Thymus (tissue), 11 donors: ENCODE data around the gene PICALM. TPM values are rescaled to one million over a fixed set of nuclear protein-coding genes. Genes with fewer than 3 reads are reported as not detected.

Experiments
- DNase-seq, 9 donors: peaks; one replicate each; pipeline ENCODE4 v3.0.0-alpha.2; 2013; ENCODE audit warnings: low spot score in 9 of 9, low read depth in 6 of 9, missing footprints in 1 of 9
- H3K27ac ChIP-seq, 2 donors: one replicate each; pipeline ENCODE4 v1.5.1; 2013; ENCODE audit warnings: control low read depth in 1 of 2, low read depth in 1 of 2, low read length in 1 of 2, mild to moderate bottlenecking in 1 of 2, moderate library complexity in 1 of 2
- H3K27me3 ChIP-seq, 2 donors: one replicate each; pipeline ENCODE4 v1.5.1; 2013; ENCODE audit warnings: low read length in 1 of 2; ENCODE audit not compliant: control insufficient read depth in 2 of 2, insufficient read depth in 1 of 2
- H3K36me3 ChIP-seq, 2 donors: one replicate each; pipeline ENCODE4 v1.5.1; 2013; ENCODE audit warnings: low read length in 1 of 2, mild to moderate bottlenecking in 1 of 2, moderate library complexity in 1 of 2; ENCODE audit not compliant: control insufficient read depth in 2 of 2, insufficient read depth in 2 of 2
- H3K4me1 ChIP-seq, 2 donors: one replicate each; pipeline ENCODE4 v1.5.1; 2013; ENCODE audit warnings: low read length in 2 of 2; ENCODE audit not compliant: control insufficient read depth in 2 of 2, insufficient read depth in 2 of 2
- H3K4me3 ChIP-seq, 2 donors: one replicate each; pipeline ENCODE4 v1.5.1; 2013; ENCODE audit warnings: low read length in 2 of 2, control low read depth in 1 of 2, mild to moderate bottlenecking in 1 of 2
- H3K9me3 ChIP-seq, 2 donors: one replicate each; pipeline ENCODE4 v1.5.1; 2013; ENCODE audit warnings: low read length in 1 of 2, mild to moderate bottlenecking in 1 of 2; ENCODE audit not compliant: control insufficient read depth in 2 of 2, insufficient read depth in 1 of 2
- WGBS: extraction: QIAGEN DNeasy Blood & Tissue Kit; methylation state at CpG from one replicate; pipeline ENCODE4 v1.1.7; 2013; 5-methylcytosine and 5-hydroxymethylcytosine counted together
- polyA plus RNA-seq: library from polyadenylated mRNA; stranded (reverse); fragments of 200-250 nt; gene quantifications from one replicate; pipeline ENCODE4 v1.2.3, GENCODE V29; 2013
- total RNA-seq: library from RNA; stranded (reverse); fragments of 120-200 nt; gene quantifications from one replicate; pipeline ENCODE4 v1.2.4, GENCODE V29; 2013
- donor health status: healthy.

The PICALM gene
- total and polyA plus RNA-seq, 2 donors = 93.1 to 111 TPM

DNA sequence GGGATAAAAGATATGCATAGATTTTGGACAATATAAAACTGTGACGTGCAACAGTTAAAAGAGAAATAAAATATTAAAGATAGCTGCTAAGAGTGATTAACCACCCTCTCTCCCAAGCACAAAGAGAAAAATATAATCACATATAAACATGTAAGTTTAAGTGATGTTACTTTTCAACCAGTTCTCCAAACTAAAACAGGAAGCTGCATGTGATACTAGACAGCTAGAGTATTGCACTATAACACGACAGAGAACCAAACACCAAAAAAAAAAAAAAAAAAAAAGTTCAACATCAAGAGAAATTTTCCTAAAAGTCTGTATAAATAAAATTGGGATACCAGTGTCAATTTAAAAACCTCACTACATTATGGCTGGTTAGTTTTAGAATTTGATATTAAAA lies 79.1 kb downstream of the PICALM start:
- no peaks in the 10 kb centered on the region for H3K27me3 ChIP-seq
- peaks cover 9 to 41% of the 10 kb centered on the region in 2 donors for H3K36me3 ChIP-seq
- DNase-seq = no peak
- no peaks in the 10 kb centered on the region for H3K4me1 ChIP-seq
- no peak overlapping the region for H3K27ac ChIP-seq
- 94% methylated on average over 2 of the region's 2 CpGs for WGBS
- H3K9me3 ChIP-seq = no peaks in the 10 kb centered on the region
- no peak overlapping the region for H3K4me3 ChIP-seq

DNA sequence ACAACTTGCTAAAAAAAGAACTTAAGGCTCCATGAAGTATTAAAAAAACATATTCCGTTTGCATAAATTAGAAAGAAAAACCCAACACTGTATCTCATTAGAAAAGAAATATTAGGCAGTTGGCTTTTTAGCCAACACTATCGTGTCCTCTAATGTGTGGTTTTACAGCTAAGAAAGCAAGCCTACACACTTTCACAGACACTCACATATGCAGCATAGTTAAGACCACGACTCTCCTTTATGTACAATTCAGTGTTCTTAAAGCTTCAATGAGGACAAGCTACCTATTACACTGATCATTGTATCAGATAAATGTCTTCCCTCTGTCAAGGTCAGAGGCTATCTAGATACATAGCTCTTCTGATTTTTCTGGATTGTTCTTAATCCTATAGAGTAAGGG lies 80.1 kb downstream of the PICALM start:
- 97% methylated on average over 3 of the region's 3 CpGs for WGBS
- DNase-seq = no peak
- no peaks in the 10 kb centered on the region for H3K27me3 ChIP-seq
- no peaks in the 10 kb centered on the region for H3K9me3 ChIP-seq
- peaks cover 9 to 33% of the 10 kb centered on the region in 2 donors for H3K36me3 ChIP-seq
- no peak overlapping the region for H3K27ac ChIP-seq
- H3K4me1 ChIP-seq = no peaks in the 10 kb centered on the region
- H3K4me3 ChIP-seq = no peak overlapping the region

DNA sequence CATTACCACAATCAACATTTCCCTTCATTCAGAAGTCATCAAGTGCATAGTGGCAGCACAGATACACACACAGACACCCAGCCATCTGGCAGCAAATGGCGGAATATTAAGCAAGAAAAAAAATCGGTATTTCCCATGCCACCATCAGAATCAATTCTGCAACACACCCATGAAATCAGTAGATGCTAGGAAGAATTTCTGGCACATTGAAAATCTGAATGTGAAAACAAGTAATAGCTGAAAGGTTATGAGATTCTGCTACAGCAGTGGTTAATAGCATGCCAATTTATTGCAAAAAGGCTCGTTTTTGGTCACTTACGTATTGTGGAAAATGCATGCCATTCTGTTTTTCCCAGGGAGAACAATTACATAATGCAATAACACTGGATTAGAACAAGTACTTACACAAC lies 91.1 kb downstream of the PICALM start:
- no peak for DNase-seq
- no peak overlapping the region for H3K27ac ChIP-seq
- H3K9me3 ChIP-seq = no peaks in the 10 kb centered on the region
- H3K4me3 ChIP-seq = no peak overlapping the region
- H3K27me3 ChIP-seq = no peaks in the 10 kb centered on the region
- H3K36me3 ChIP-seq = peaks cover 17 to 51% of the 10 kb centered on the region in 2 donors
- WGBS = 98% methylated on average over 4 of the region's 4 CpGs
- no peaks in the 10 kb centered on the region for H3K4me1 ChIP-seq

DNA sequence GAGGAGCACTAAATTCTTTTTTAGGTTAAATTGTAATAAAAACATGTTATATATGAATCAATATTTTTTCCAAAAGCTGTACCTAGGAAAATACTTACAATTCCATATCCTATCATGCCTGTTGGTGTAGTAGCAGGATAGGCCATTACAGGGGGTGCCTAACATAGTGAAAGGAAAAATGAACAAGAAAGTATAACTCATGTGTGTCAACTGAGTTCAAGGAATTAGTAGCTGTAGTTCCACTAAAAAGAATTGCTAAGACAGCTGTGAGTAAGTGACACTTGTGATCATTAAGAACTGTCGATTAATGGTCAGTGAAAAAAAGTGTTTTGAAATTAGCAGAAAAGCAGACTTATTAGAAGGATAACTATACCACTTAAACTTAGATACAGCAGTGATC lies 92.4 kb downstream of the PICALM start:
- H3K27ac ChIP-seq = no peak overlapping the region
- H3K4me3 ChIP-seq = no peak overlapping the region
- no peaks in the 10 kb centered on the region for H3K27me3 ChIP-seq
- WGBS = 100% methylated on average over 1 of the region's 1 CpG
- no peaks in the 10 kb centered on the region for H3K4me1 ChIP-seq
- DNase-seq = no peak
- no peaks in the 10 kb centered on the region for H3K9me3 ChIP-seq
- peaks cover 20 to 50% of the 10 kb centered on the region in 2 donors for H3K36me3 ChIP-seq

DNA sequence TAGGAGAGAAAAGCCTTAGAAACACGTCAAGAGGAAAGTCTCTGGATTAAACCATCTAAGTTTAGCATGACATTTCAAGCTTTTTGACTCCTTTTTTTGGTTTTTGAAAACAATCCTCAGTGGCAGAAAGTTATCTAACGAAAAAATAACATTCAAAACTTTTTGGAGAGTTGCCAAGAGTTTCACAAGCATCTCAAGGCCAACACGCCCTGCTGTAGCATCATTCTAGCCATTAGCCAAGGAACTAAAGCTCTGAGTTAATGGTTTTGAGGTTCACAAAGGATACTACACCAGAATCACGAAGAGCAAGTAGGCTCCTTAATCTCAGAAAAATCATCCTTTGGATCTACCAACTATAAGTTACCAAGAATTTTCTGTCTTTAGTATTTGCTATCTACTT lies 94.8 kb downstream of the PICALM start:
- peaks cover 15 to 55% of the 10 kb centered on the region in 2 donors for H3K36me3 ChIP-seq
- H3K4me3 ChIP-seq = no peak overlapping the region
- no peaks in the 10 kb centered on the region for H3K27me3 ChIP-seq
- H3K9me3 ChIP-seq = no peaks in the 10 kb centered on the region
- WGBS = 94% methylated on average over 4 of the region's 4 CpGs
- H3K4me1 ChIP-seq = no peaks in the 10 kb centered on the region
- no peak for DNase-seq
- no peak overlapping the region for H3K27ac ChIP-seq

DNA sequence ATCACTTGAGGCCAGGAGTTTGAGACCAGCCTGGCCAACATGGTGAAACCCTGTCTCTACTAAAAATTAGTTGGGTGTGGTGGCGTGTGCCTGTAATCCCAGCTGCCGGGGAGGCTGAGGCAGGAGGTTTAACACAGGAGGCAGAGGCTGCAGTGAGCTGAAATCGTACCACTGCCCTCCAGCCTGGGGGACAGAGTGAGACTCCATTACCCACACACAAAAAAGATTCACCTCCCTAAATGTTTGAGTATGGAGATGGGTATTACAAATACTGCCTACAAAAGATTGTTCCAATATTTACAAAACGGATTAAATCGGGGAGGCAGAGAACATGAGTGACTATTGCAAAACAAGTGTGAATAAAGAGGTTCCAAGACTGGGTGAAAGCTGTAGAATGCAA lies 98.3 kb downstream of the PICALM start:
- Histone ChIP-seq H3K4me1 (no peaks in the 10 kb centered on the region), H3K36me3 (peaks cover 20 to 53% of the 10 kb centered on the region in 2 donors), H3K9me3 (no peaks in the 10 kb centered on the region), H3K27ac (no peak overlapping the region), H3K4me3 (no peak overlapping the region), H3K27me3 (no peaks in the 10 kb centered on the region)
- WGBS = 97% methylated on average over 5 of the region's 5 CpGs
- DNase-seq = no peak

DNA sequence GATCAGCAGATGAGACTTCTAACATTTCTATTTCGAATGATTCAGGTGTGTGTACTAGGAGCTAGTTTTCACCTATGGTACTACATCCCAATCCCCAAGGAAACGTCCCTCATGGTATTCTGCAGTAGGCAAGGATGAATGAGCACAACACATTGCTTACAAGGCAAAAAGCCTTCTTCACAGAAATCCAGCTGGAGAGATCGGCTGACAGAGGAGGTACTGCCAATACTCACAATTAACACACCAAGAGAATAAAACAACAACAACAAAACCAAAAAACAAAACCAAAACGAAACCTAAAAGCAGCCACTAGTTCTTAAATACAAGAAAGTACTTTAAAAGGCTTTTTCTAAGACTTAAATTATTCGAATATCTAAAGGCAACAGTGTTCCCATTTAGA lies 101.4 kb downstream of the PICALM start:
- Histone ChIP-seq H3K36me3 (peaks cover 20 to 56% of the 10 kb centered on the region in 2 donors), H3K27ac (no peak overlapping the region), H3K9me3 (no peaks in the 10 kb centered on the region), H3K4me3 (no peak overlapping the region), H3K4me1 (no peaks in the 10 kb centered on the region), H3K27me3 (no peaks in the 10 kb centered on the region)
- no peak for DNase-seq
- 98% methylated on average over 5 of the region's 5 CpGs for WGBS

DNA sequence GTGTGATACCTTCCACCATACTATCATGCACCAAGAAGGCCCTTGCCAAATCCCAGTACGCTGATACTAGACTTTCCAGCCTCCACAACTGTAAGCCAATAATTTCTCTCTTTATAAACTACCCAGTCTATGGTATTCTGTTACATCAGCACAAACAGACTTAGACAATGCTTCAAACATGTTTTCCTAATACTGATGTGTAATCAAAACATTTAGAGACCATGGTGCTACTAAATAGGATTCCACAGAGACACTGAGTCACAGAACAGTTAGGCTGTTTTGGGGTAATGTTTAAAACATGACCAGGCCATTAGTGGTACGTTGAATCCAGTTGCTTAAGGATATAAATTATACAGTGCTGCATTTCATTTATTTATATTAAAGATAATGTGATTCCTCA lies 103.7 kb downstream of the PICALM start:
- WGBS = 99% methylated on average over 2 of the region's 2 CpGs
- Histone ChIP-seq H3K36me3 (peaks cover 16 to 52% of the 10 kb centered on the region in 2 donors), H3K27me3 (no peaks in the 10 kb centered on the region), H3K9me3 (no peaks in the 10 kb centered on the region), H3K4me1 (peaks cover 0 to 2% of the 10 kb centered on the region in 2 donors), H3K4me3 (no peak overlapping the region), H3K27ac (no peak overlapping the region)
- no peak for DNase-seq

DNA sequence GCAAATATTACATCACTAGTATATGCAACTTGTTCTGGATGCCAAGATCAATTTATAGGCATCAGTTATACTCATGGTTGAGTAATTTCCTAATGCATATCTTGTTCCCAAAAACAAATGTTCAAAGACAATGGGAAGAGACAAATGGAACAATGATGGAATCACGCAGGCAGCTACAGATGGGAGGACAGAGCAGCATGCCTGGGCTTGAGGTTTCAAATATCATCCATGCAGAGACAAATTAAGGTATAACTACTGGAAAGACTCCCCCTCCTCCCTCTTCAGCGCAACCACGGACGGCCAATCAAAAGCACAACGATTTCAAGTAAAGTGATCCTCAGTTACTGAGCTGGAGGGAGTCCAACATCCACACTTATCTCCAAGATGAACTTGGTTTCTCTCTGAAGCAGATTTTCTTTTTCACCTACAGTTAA lies 106.9 kb downstream of the PICALM start:
- 86% methylated on average over 5 of the region's 5 CpGs for WGBS
- peak in 2 of 9 donors; percentile 11 to 14 for DNase-seq
- Histone ChIP-seq H3K4me1 (peaks cover 0 to 2% of the 10 kb centered on the region in 2 donors), H3K27ac (no peak overlapping the region), H3K4me3 (no peak overlapping the region), H3K36me3 (peaks cover 15 to 62% of the 10 kb centered on the region in 2 donors), H3K27me3 (no peaks in the 10 kb centered on the region), H3K9me3 (no peaks in the 10 kb centered on the region)

DNA sequence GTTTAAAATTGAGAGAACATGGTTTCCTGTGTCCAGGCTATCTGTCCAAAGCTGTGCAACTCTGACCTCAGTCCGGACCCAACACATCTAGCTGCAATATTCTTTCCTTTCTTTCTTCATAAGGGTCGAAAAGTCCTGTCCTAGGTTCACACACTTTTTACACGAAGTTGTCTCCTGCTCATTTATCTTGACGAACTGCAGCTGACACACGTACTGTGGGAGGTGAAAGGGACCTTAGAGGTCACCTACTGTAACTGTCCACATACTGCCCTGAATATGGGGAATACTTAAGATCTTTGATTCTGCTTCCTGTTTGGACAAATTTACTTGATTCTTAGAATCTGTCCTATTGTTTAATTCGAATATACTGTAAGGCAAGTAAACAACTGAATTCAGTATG lies 107.8 kb downstream of the PICALM start:
- Histone ChIP-seq H3K27me3 (no peaks in the 10 kb centered on the region), H3K4me3 (no peak overlapping the region), H3K27ac (no peak overlapping the region), H3K9me3 (no peaks in the 10 kb centered on the region), H3K36me3 (peaks cover 17 to 61% of the 10 kb centered on the region in 2 donors), H3K4me1 (peaks cover 0 to 2% of the 10 kb centered on the region in 2 donors)
- 78% methylated on average over 6 of the region's 6 CpGs for whole genome bisulfite sequencing
- no peak for DNase-seq
